Astrocyte (in vitro differentiated cells and primary cell): ENCODE results near the gene DENND6A. TPM values are rescaled to one million over a fixed set of nuclear protein-coding genes. Genes with fewer than 3 reads are reported as not detected.

Experiments used
- DNase-seq: peaks from one replicate; pipeline ENCODE4 v3.0.0-alpha.2; 2010; ENCODE audit warnings: low read depth
- FAIRE-seq: peaks from 2 replicates; lab custom pipeline; 2011; peaks lifted over from hg19 to GRCh38; lab: Jason Lieb, UNC
- H2AFZ ChIP-seq: 2 replicates; pipeline ENCODE4 v1.6.0; 2012; ENCODE audit warnings: low read depth, low read length, inconsistent platforms
- H3K27ac ChIP-seq: 2 replicates; pipeline ENCODE4 v1.5.1; 2011; ENCODE audit warnings: low read depth, low read length, inconsistent platforms
- H3K27me3 ChIP-seq: 2 replicates; pipeline ENCODE4 v1.6.0; 2011; ENCODE audit warnings: low read length, inconsistent platforms; ENCODE audit not compliant: insufficient read depth
- H3K36me3 ChIP-seq: 2 replicates; pipeline ENCODE4 v1.5.1; 2011; ENCODE audit warnings: low read length, inconsistent platforms; ENCODE audit not compliant: insufficient read depth
- H3K4me1 ChIP-seq: 2 replicates; pipeline ENCODE4 v1.5.1; 2011; ENCODE audit warnings: low read length, inconsistent platforms; ENCODE audit not compliant: insufficient read depth
- H3K4me2 ChIP-seq: 2 replicates; pipeline ENCODE4 v1.6.0; 2012; ENCODE audit warnings: low read length, inconsistent platforms
- H3K4me3 ChIP-seq: 2 replicates; pipeline ENCODE4 v1.5.1; 2011; ENCODE audit warnings: low read depth, mild to moderate bottlenecking, low read length, inconsistent platforms; ENCODE audit not compliant: insufficient read depth
- H3K79me2 ChIP-seq: 2 replicates; pipeline ENCODE4 v1.6.0; 2012; ENCODE audit warnings: mild to moderate bottlenecking, low read length, inconsistent platforms; ENCODE audit not compliant: insufficient read depth
- H3K9ac ChIP-seq: 2 replicates; pipeline ENCODE4 v1.6.0; 2012; ENCODE audit warnings: mild to moderate bottlenecking, low read length, inconsistent platforms
- H3K9me3 ChIP-seq: 2 replicates; pipeline ENCODE4 v1.5.1; 2012; ENCODE audit warnings: low read depth, mild to moderate bottlenecking, low read length, inconsistent platforms; ENCODE audit not compliant: insufficient read depth
- H4K20me1 ChIP-seq: 2 replicates; pipeline ENCODE4 v1.6.0; 2012; ENCODE audit warnings: low read length, inconsistent platforms; ENCODE audit not compliant: insufficient read depth
- H3K27ac Mint-ChIP-seq: one replicate; pipeline ENCODE4 v1.8.0; 2021; ENCODE audit warnings: mild to moderate bottlenecking, mixed read lengths; ENCODE audit not compliant: unreplicated experiment
- H3K27me3 Mint-ChIP-seq: one replicate; pipeline ENCODE4 v1.8.0; 2021; ENCODE audit warnings: low read depth, mixed read lengths; ENCODE audit not compliant: unreplicated experiment
- H3K36me3 Mint-ChIP-seq: one replicate; pipeline ENCODE4 v1.8.0; 2021; ENCODE audit warnings: low read depth, mixed read lengths; ENCODE audit not compliant: unreplicated experiment
- H3K4me1 Mint-ChIP-seq: one replicate; pipeline ENCODE4 v1.8.0; 2021; ENCODE audit warnings: low read depth, mixed read lengths; ENCODE audit not compliant: unreplicated experiment
- H3K4me3 Mint-ChIP-seq: one replicate; pipeline ENCODE4 v1.8.0; 2021; ENCODE audit warnings: mild to moderate bottlenecking, moderate library complexity, mixed read lengths; ENCODE audit not compliant: unreplicated experiment
- H3K9me3 Mint-ChIP-seq: one replicate; pipeline ENCODE4 v1.8.0; 2021; ENCODE audit warnings: mild to moderate bottlenecking, mixed read lengths; ENCODE audit not compliant: unreplicated experiment
- CTCF ChIP-seq: IDR thresholded peaks from 2 replicates; pipeline ENCODE4 v1.5.1; 2011; ENCODE audit warnings: low read depth, mild to moderate bottlenecking, inconsistent platforms, low read length, moderate library complexity; ENCODE audit not compliant: insufficient read depth
- EZH2 ChIP-seq: IDR thresholded peaks from 2 replicates; pipeline ENCODE4 v1.6.1; 2012; ENCODE audit warnings: mild to moderate bottlenecking, low read length, inconsistent platforms; ENCODE audit not compliant: insufficient read depth
- total RNA-seq: library from RNA; stranded (reverse); gene quantifications from 2 replicates; pipeline ENCODE4 v1.2.1, GENCODE V29; 2021

The DENND6A gene
- total RNA-seq, 1 donor from 2014 or later = 6.6 TPM

GRCh38 chr3:57624801-57625200, 68.1 kb downstream of the DENND6A start:
- H3K27ac Mint-ChIP-seq = peak overlapping the region; percentile 7
- peaks cover 23% of the 10 kb centered on the region for H3K36me3 ChIP-seq
- H2AFZ ChIP-seq = no peak overlapping the region
- H3K9me3 ChIP-seq = no peaks in the 10 kb centered on the region
- no peaks in the 10 kb centered on the region for H3K9me3 Mint-ChIP-seq
- H3K36me3 Mint-ChIP-seq = peaks cover 12% of the 10 kb centered on the region
- no peak for TF ChIP-seq CTCF
- FAIRE-seq = no peak
- no peaks in the 10 kb centered on the region for H3K27me3 ChIP-seq
- H4K20me1 ChIP-seq = no peaks in the 10 kb centered on the region
- no peaks in the 10 kb centered on the region for H3K4me1 ChIP-seq
- DNase-seq = no peak
- H3K27ac ChIP-seq = no peak overlapping the region
- H3K27me3 Mint-ChIP-seq = no peaks in the 10 kb centered on the region
- no peak overlapping the region for H3K4me2 ChIP-seq
- H3K4me3 ChIP-seq = no peak overlapping the region
- H3K9ac ChIP-seq = no peak overlapping the region
- H3K4me3 Mint-ChIP-seq = no peak overlapping the region
- no peaks in the 10 kb centered on the region for H3K4me1 Mint-ChIP-seq
- no peaks in the 10 kb centered on the region for H3K79me2 ChIP-seq

- H3K4me1 ChIP-seq = no peaks in the 10 kb centered on the region
- H3K9ac ChIP-seq = no peak overlapping the region
- H3K27me3 Mint-ChIP-seq = no peaks in the 10 kb centered on the region
Observed at GRCh38 chr3:57622362-57622761, 70.5 kb downstream of the DENND6A start.

GRCh38 chr3:57617739-57618138, 75.1 kb downstream of the DENND6A start:
- Histone ChIP-seq H2AFZ (no peak overlapping the region), H3K4me2 (no peak overlapping the region), H3K4me3 (no peak overlapping the region), H3K79me2 (no peaks in the 10 kb centered on the region), H3K27ac (no peak overlapping the region), H3K9ac (no peak overlapping the region), H4K20me1 (no peaks in the 10 kb centered on the region), H3K4me1 (no peaks in the 10 kb centered on the region), H3K36me3 (peaks cover 3% of the 10 kb centered on the region), H3K9me3 (no peaks in the 10 kb centered on the region), H3K27me3 (no peaks in the 10 kb centered on the region)
- Mint-ChIP-seq H3K4me3 (no peak overlapping the region), H3K9me3 (no peaks in the 10 kb centered on the region), H3K27ac (no peak overlapping the region), H3K36me3 (peaks cover 6% of the 10 kb centered on the region), H3K27me3 (no peaks in the 10 kb centered on the region), H3K4me1 (no peaks in the 10 kb centered on the region)
- TF ChIP-seq CTCF (no peak), EZH2 (no peak)
- DNase-seq = no peak
- no peak for FAIRE-seq

More at GRCh38 chr3:57622362-57622761, 70.5 kb downstream of the DENND6A start:
- Histone ChIP-seq H2AFZ (no peak overlapping the region), H3K27me3 (no peaks in the 10 kb centered on the region), H3K27ac (no peak overlapping the region), H4K20me1 (no peaks in the 10 kb centered on the region), H3K79me2 (no peaks in the 10 kb centered on the region), H3K36me3 (peaks cover 10% of the 10 kb centered on the region), H3K4me2 (no peak overlapping the region), H3K9me3 (no peaks in the 10 kb centered on the region), H3K4me3 (no peak overlapping the region)
- Mint-ChIP-seq H3K4me1 (no peaks in the 10 kb centered on the region), H3K27ac (no peak overlapping the region), H3K9me3 (no peaks in the 10 kb centered on the region), H3K4me3 (no peak overlapping the region), H3K36me3 (peaks cover 17% of the 10 kb centered on the region)
- DNase-seq (no peak), FAIRE-seq (no peak)
- TF ChIP-seq EZH2 = no peak
- no peak for TF ChIP-seq CTCF
